A172 (cell line): ENCODE measurements around the gene TBC1D26. TPM values are rescaled to one million over a fixed set of nuclear protein-coding genes. Genes with fewer than 3 reads are reported as not detected.
"Not testable (repeated sequence)": the region's sequence is repeated elsewhere in the genome, so short reads cannot be mapped to it uniquely, and the experiment has no call there.

ENCODE experiments used
- DNase-seq: peaks from one replicate; pipeline ENCODE4 v3.0.0-alpha.2; 2015; ENCODE audit warnings: low spot score
- total RNA-seq: library from RNA; depleted of rRNA; stranded (reverse); fragments of >200 nt; shearing (Covaris generic); gene quantifications from 2 replicates; pipeline ENCODE4 v1.2.3, GENCODE V29; 2014; rRNA removed

Gene TBC1D26
- not detected in 2 replicates for total RNA-seq

GRCh38 chr17:15731900-15732299 is at the start of gene TBC1D26:
TSS of gene TBC1D26 (plus strand) at chr17:15732283. CDS start at chr17:15735349, 3,066 bp downstream.
- DNase-seq: not testable (repeated sequence)

GRCh38 chr17:15683135-15683534 is 48.9 kb upstream of the TBC1D26 start:
- not testable (repeated sequence) for DNase-seq

- DNase-seq: peak; percentile 37
Measured at GRCh38 chr17:15683824-15684478, 48.1 kb upstream of the TBC1D26 start, which contains the start of gene TRIM16. TSS of gene TRIM16 (minus strand) at chr17:15684311. CDS start at chr17:15651609, 32,702 bp downstream.

DNA sequence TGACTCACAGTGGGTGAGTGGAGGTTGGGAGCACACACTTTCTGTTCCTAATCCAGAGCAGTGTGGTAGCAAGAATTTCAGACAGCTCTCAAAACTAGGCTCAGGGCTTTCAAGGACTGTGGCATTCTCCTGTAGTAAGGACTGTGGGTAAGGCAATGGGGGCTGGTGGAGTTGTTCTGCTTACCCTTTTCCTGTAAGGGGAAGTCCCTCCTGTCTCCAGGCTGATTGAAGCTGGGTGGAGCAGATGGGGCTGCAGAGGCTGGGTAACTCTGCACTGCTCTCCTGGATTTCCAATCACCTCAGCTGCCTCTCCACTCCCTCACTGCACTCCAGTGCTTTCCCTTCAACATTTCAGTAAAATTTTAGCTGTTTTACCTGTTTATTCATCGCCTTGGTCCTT is 44.6 kb upstream of the TBC1D26 start:
- not testable (repeated sequence) for DNase-seq

DNA sequence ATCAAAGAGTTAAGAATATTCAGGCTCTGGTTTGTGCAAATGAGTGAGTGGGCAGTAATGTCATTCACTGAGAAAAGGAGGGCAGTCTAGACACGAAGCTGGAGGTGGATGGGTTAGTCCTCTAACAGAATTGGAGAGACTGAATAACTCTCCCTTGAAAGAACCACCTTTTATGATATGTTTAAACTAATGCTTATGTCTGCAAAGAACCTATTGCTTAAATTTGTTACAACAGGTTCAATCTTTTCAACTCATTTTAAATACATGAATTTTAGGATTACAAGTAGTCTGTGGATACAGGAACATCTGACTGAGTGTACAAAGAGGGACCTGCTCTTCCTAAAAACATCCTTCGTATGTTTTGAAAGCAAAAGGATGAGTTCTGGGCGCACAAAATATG is 33.1 kb upstream of the TBC1D26 start:
- DNase-seq: not testable (repeated sequence)

DNA sequence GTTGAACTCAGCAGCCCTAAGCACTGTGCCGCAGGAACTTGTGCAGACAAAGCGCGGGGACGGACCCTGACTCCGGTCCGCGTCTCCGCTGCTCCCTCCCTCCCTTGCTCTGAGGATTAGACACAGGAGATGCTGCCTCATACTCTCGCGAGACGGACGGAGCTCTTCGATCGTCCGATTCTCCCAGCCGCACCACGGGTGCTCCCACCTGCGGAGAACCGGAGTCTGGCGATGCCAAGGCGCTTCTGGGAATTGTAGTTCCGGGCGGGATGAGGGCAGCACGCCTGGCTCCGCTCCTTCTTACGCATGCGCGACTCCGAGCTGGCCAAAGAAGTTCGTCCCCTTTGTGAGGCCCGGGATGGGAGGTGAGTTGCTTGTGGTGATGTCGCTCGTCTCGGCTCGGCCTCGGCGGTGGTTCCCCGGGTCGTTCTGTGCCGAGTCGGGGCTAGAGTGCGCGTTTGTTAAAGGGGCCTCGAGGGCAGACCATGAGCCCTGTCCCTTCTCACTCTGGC is 32.6 kb upstream of the TBC1D26 start, which contains the start of gene ZNF286A:
Gene ZNF286A, plus strand, starts transcription at position 340 of the 512 bp plus-strand sequence. CDS start 578 bp downstream, outside the sequence.
- DNase-seq: peak; percentile 99

GRCh38 chr17:15699937-15700336 is 32.1 kb upstream of the TBC1D26 start:
- DNase-seq: not testable (repeated sequence)

DNA sequence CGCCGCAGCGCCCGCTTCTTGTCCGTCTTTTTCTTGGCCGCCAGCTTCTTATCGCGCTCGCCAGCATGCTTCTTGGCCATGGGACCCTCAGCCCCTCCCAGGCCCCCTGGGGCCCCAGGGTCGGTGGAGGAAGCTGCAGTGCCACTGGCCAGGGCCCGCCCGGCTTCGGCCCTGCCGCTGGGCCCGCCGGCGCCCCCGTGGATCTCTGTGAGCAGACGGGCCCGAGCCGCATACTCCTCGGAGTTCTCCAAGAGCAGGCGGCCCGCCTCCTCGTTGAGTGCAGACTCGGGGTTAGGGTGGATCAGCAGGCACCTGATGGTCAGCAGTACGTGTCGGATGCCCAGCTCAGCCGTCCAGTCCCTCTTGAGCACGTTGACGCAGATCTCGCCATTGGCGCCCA is 27.8 kb upstream of the TBC1D26 start:
- not testable (repeated sequence) for DNase-seq

GRCh38 chr17:15704813-15705212 is 27.3 kb upstream of the TBC1D26 start:
- not testable (repeated sequence) for DNase-seq

- not testable (repeated sequence) for DNase-seq
Measured at GRCh38 chr17:15708879-15709278, 23.2 kb upstream of the TBC1D26 start.

DNA sequence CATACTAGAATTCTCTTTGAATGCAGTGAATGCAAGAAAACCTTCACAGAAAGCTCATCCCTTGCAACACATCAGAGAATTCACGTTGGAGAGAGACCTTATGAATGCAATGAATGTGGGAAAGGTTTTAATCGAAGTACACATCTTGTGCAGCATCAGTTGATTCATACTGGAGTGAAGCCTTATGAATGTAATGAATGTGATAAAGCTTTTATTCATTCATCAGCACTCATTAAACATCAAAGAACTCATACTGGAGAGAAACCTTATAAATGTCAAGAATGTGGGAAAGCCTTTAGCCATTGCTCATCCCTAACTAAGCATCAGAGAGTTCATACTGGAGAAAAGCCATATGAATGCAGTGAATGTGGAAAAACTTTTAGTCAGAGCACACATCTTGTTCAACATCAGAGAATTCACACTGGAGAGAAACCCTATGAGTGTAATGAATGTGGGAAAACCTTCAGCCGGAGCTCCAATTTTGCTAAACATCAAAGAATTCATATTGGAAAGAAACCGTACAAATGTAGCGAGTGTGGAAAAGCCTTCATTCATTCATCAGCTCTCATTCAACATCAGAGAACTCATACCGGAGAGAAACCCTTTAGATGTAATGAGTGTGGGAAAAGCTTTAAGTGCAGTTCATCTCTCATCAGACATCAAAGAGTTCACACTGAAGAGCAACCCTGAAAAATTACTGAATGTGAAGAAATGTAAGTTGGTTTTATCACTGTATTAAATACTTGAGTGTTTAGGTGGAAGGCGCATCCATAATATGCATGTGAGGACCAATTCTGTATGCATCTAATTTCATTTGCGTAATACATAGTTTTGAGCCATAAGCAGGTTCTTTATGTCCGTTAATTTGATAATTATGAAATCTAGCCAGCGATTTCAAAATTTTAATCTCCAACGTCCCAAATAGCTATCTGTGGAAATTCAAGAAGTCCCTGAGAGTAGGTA is 15.2 kb upstream of the TBC1D26 start:
- not testable (repeated sequence) for DNase-seq

GRCh38 chr17:15730535-15730934 is 1.5 kb upstream of the TBC1D26 start:
- not testable (repeated sequence) for DNase-seq

- not testable (repeated sequence) for DNase-seq
Measured at GRCh38 chr17:15733174-15733789, 1.2 kb downstream of the TBC1D26 start.

DNA sequence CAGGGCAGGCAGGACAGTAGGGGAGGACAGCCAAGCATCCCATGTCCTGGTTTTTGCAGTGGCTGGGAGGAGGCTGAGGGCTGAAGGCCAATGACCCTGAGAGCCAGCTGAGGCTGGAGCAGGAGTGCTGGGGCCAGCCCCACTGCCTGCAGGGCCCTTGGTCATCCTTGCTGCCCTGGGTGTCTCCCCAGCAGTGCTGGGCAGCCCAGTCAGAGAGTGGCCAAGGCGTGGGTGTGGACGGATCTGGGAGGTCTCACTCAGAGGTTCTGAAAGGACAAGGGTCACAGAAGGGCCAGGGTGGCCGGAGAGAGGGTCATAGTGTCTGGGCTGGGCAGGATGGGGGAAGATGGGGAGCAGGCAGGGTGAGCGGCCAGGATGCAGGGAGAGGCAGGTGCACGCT is 4.5 kb downstream of the TBC1D26 start:
- not testable (repeated sequence) for DNase-seq

DNA sequence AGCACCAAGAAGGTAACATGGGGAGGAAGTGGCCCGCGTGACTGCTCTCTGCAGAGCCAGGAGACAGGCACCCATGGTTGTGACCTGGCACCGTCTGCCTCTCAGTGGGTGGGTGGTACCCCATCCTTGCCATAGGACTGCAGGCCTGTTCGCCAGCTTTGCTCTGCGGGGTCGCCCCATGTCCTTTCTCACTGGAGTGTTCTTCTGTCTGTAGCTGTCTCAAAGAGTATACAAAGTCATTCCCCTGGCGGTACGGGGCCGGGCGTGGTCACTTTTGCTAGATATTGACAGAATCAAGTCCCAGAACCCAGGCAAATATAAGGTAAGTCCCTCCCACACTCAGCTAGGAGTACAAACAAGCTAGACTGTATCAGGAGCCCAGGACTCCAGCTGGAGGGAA is 6.0 kb downstream of the TBC1D26 start:
- no peak for DNase-seq

GRCh38 chr17:15739259-15739658 is 7.2 kb downstream of the TBC1D26 start:
- DNase-seq: not testable (repeated sequence)

DNA sequence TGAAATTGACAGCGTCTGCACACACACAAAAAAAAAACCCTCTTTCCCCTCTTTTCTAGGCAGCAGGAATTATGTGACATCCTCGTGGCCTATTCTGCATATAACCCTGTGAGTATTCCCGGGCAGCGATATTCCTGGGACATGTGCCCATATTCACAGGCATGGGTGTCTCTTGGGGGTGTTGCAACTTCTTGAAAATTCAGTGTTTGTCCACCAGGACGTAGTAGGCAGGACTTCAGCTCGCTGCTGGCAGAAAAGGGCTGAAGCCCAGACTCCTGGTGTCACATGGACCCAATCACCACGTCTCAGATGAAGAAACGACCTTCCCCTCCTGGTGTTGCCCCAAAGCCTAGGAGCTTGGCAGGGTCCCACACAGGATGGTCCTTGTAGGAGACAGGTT is 8.0 kb downstream of the TBC1D26 start:
- DNase-seq: not testable (repeated sequence)

DNA sequence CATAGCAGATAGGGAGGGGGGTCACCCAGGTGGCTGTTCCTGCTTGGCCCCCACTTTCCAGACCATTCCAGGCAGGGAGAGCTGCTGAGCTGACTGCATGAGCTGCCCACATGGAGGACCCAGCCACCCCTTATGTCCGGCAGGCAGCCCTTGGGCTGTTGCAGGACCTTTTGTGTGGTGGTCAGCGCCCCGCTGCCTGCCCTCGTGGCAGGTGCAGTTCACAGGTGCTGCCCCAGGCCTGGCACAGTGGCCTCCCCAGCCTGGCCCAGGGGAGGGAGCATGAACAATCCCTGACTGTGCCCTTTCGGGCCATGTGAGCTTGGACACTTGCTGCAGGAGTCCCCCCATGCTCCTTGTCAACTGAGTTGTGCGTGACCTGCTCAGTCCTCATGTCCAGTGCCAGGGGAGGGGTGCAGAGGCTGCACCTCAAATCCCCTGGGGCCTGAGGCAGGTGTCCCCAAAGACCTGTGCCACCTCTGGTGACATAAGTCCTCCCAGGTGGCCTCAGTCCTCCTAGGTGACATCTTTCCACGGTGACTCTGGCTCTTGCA is 8.6 kb downstream of the TBC1D26 start:
- DNase-seq: no peak

- no peak for DNase-seq
Measured at GRCh38 chr17:15741624-15742023, 9.5 kb downstream of the TBC1D26 start.

- DNase-seq: no peak
Measured at GRCh38 chr17:15742051-15742795, 10.1 kb downstream of the TBC1D26 start.

DNA sequence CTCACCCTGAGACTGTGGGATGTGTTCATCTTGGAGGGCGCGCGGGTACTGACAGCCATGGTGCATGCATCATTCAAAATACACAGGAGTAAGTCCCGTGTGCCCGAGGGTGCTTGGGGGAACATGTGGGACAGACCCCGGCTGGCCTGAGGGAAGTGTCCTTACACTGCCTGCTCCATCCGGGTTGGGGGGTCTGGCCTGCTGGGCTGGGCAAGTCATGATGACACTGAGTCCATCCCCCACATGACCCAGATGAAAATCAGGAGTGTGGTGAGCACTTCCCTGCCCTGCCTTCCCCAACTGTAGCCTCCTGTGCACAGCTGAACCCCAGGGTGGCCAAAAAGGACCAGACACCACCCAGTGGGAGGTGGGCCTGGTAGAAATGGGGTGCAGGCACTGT is 10.8 kb downstream of the TBC1D26 start:
- DNase-seq: no peak
